SU-DHL-6 (cell line): ENCODE data around the gene TMEM40.
"Not testable (repeated sequence)": the region's sequence is repeated elsewhere in the genome, so short reads cannot be mapped to it uniquely, and the experiment has no call there.

Experiments used
- H2AFZ ChIP-seq: fragments of 200-600 bp; sonication (generic); 2 replicates; pipeline ENCODE4 v1.6.1; 2014; ENCODE audit warnings: low read depth, mild to moderate bottlenecking, moderate library complexity, mixed read lengths, antibody characterized with exemption, low read length; ENCODE audit not compliant: severe bottlenecking
- H3F3A ChIP-seq: fragments of 200-600 bp; shearing (Covaris generic); 2 replicates; pipeline ENCODE4 v1.6.0; 2016; ENCODE audit warnings: antibody characterized with exemption, mild to moderate bottlenecking; ENCODE audit not compliant: insufficient read depth
- H3K27ac ChIP-seq: fragments of 200-600 bp; sonication (generic); 2 replicates; pipeline ENCODE4 v1.5.1; 2016; ENCODE audit warnings: low read depth, mild to moderate bottlenecking, low read length, moderate library complexity, mixed read lengths
- H3K27me3 ChIP-seq: fragments of 200-600 bp; sonication (generic), shearing (Covaris generic); 2 replicates; pipeline ENCODE4 v1.6.0; 2014; ENCODE audit warnings: mild to moderate bottlenecking, low read length
- H3K36me3 ChIP-seq: fragments of 200-600 bp; sonication (generic); 2 replicates; pipeline ENCODE4 v1.6.1; 2014; ENCODE audit warnings: mild to moderate bottlenecking, low read length, mixed read lengths
- H3K4me2 ChIP-seq: fragments of 300-600, 200-600 bp; shearing (Covaris generic), sonication (generic); 2 replicates; pipeline ENCODE4 v1.6.0; 2014; ENCODE audit warnings: low read length, low read depth, mild to moderate bottlenecking; ENCODE audit not compliant: poor library complexity, severe bottlenecking
- H3K4me3 ChIP-seq: fragments of 200-600 bp; sonication (generic); 2 replicates; pipeline ENCODE4 v1.5.1; 2014; ENCODE audit warnings: antibody characterized with exemption, low read length, mild to moderate bottlenecking, mixed read lengths; ENCODE audit not compliant: insufficient read depth, poor library complexity, severe bottlenecking
- H3K79me2 ChIP-seq: fragments of 200-600 bp; sonication (generic); 2 replicates; pipeline ENCODE4 v1.6.1; 2014; ENCODE audit warnings: mild to moderate bottlenecking, low read length, moderate library complexity; ENCODE audit not compliant: insufficient read depth
- H3K9ac ChIP-seq: fragments of 200-600 bp; sonication (generic); 2 replicates; pipeline ENCODE4 v1.7.0; 2014; ENCODE audit warnings: mild to moderate bottlenecking, low read length
- H3K9me2 ChIP-seq: fragments of 200-600 bp; sonication (generic); replicated peaks from 2 replicates; pipeline ENCODE4 v1.6.1; 2014; ENCODE audit warnings: low read length; ENCODE audit not compliant: insufficient read depth
- H3K9me3 ChIP-seq: fragments of 200-600 bp; sonication (generic); 2 replicates; pipeline ENCODE4 v1.6.1; 2014; ENCODE audit warnings: low read length, mixed read lengths; ENCODE audit not compliant: insufficient read depth
- H4K20me1 ChIP-seq: fragments of 200-600 bp; sonication (generic); 2 replicates; pipeline ENCODE4 v1.6.1; 2014; ENCODE audit warnings: low read depth, mild to moderate bottlenecking, antibody characterized with exemption, low read length, moderate library complexity, mixed read lengths
- EZH2phosphoT487 ChIP-seq: fragments of 200-600 bp; sonication (generic), shearing (Covaris generic); conservative IDR thresholded peaks from 2 replicates; pipeline ENCODE4 v1.6.1; 2018; ENCODE audit warnings: mild to moderate bottlenecking, antibody characterized with exemption, low read length, moderate library complexity, mixed read lengths
- TF ChIP-seq, protein P1 (sequence below): fragments of 200-600 bp; sonication (generic); IDR thresholded peaks from one replicate; pipeline ENCODE4 v1.5.1; 2017; ENCODE audit warnings: antibody characterized with exemption, mild to moderate bottlenecking, low read length, moderate library complexity; ENCODE audit not compliant: insufficient read depth, poor library complexity, severe bottlenecking

The TMEM40 gene

DNA sequence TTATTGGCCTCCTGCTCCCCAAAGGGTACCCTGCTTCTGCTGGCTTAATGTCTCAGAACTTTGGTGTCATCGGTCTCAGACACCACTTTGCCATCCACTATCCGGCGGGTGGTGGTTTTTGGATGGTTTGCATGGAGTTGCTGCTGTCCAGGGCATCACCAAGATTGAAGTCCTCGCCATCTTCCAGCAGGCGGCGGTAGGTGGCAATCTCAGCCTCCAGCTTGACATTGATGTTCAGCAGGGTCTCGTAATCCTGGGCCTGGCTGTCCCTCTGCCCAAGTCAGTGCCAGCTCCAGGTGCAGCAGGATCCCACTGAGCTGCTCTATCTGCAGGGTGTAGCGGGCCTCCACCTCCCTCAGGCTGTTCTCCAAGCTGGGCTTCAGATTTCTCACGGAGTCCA is 28.3 kb upstream of the TMEM40 start:
- not testable (repeated sequence) for H3K4me3 ChIP-seq, H3K27ac ChIP-seq, H3K79me2 ChIP-seq, H3K9me3 ChIP-seq, H3K9me2 ChIP-seq, H3K9ac ChIP-seq, H3K4me2 ChIP-seq, H3K27me3 ChIP-seq, H2AFZ ChIP-seq, H4K20me1 ChIP-seq, H3K36me3 ChIP-seq, H3F3A ChIP-seq
- TF ChIP-seq, protein P1, sequence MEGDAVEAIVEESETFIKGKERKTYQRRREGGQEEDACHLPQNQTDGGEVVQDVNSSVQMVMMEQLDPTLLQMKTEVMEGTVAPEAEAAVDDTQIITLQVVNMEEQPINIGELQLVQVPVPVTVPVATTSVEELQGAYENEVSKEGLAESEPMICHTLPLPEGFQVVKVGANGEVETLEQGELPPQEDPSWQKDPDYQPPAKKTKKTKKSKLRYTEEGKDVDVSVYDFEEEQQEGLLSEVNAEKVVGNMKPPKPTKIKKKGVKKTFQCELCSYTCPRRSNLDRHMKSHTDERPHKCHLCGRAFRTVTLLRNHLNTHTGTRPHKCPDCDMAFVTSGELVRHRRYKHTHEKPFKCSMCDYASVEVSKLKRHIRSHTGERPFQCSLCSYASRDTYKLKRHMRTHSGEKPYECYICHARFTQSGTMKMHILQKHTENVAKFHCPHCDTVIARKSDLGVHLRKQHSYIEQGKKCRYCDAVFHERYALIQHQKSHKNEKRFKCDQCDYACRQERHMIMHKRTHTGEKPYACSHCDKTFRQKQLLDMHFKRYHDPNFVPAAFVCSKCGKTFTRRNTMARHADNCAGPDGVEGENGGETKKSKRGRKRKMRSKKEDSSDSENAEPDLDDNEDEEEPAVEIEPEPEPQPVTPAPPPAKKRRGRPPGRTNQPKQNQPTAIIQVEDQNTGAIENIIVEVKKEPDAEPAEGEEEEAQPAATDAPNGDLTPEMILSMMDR = peak; percentile 34

DNA sequence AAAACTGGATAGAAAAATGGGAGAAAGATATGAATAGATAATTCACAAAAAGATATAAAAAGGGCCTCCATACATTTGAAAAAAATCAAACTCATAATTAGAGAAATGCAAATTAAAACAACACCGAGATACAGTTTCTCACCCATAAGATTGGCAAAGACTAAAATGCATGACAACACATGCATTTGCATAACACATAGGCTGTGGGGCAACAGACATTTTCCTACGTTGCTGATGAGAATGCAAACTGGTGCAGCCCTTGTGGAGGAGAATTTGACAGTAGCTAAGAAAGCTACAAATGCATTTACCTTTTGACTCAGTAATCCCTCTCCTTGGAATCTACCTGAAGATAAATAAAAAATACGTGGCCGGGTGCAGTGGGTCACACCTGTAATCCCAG is 26.0 kb upstream of the TMEM40 start:
- Histone ChIP-seq H3K9me2 (no peaks in the 10 kb centered on the region), H4K20me1 (no peaks in the 10 kb centered on the region), H3K36me3 (no peaks in the 10 kb centered on the region), H3K27me3 (no peaks in the 10 kb centered on the region), H3K79me2 (no peaks in the 10 kb centered on the region), H3K4me2 (no peak overlapping the region), H3K27ac (no peak overlapping the region), H3K9me3 (no peaks in the 10 kb centered on the region), H3K4me3 (no peak overlapping the region), H3K9ac (no peak overlapping the region), H2AFZ (no peak overlapping the region), H3F3A (no peaks in the 10 kb centered on the region)
- TF ChIP-seq, protein P1 = no peak
- no peak for TF ChIP-seq EZH2phosphoT487

DNA sequence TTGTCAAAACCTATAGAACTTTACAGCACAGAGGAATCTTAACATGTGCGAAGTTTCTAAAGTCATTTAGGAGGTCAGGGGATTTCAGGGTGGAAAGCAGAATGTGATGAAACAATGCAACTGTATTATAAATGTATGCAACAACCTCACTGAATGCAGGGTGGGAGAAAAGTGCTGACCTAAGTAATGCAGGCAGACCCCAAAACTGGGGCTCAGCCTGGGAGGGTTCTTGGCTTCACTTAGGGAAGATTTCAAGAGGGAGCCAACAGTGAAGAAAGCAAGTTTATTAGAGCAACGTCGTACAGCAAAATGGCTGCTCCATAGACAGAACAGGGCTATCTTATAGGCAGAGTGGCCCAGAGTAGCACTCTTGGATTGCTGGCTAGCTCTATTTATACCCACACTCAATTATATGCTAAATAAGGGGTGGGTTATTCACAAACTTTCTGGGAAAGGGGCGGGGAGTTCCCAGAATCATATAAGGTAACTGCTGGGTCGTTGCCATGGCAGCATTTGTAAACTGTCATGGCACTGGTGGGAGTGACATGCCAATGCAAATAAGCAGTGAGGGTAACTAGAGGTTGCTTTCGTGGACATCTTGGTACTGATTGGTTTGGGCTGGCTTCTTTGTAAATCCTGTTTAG is 23.2 kb upstream of the TMEM40 start:
- Histone ChIP-seq H3K4me3 (no peak overlapping the region), H3K4me2 (no peak overlapping the region), H4K20me1 (no peaks in the 10 kb centered on the region), H3K9me3 (no peaks in the 10 kb centered on the region), H3K27ac (no peak overlapping the region), H3K36me3 (no peaks in the 10 kb centered on the region), H3K79me2 (no peaks in the 10 kb centered on the region), H3K9ac (no peak overlapping the region), H3K9me2 (no peaks in the 10 kb centered on the region), H3F3A (no peaks in the 10 kb centered on the region), H2AFZ (no peak overlapping the region), H3K27me3 (no peaks in the 10 kb centered on the region)
- no peak for TF ChIP-seq EZH2phosphoT487
- TF ChIP-seq, protein P1 = no peak
